Nephron (organoid): ENCODE results near the gene IL25.

Experiments used
- H3K27ac Mint-ChIP-seq, 3 experiments: 2 replicates each; pipeline ENCODE4 v1.8.0; 2020; ENCODE audit warnings: mixed read lengths in 3 of 3, mild to moderate bottlenecking in 2 of 3, moderate library complexity in 1 of 3
- H3K27me3 Mint-ChIP-seq: 2 replicates; pipeline ENCODE4 v1.8.0; 2021; ENCODE audit warnings: low read depth, mild to moderate bottlenecking, moderate library complexity, mixed read lengths
- H3K36me3 Mint-ChIP-seq: 2 replicates; pipeline ENCODE4 v1.8.0; 2020; ENCODE audit warnings: low read depth, mixed read lengths
- H3K4me1 Mint-ChIP-seq: 2 replicates; pipeline ENCODE4 v1.8.0; 2020; ENCODE audit warnings: mixed read lengths
- H3K4me3 Mint-ChIP-seq, 3 experiments: 2 replicates each; pipeline ENCODE4 v1.8.0; 2020; ENCODE audit warnings: mild to moderate bottlenecking in 3 of 3, mixed read lengths in 3 of 3, moderate library complexity in 2 of 3
- H3K9me3 Mint-ChIP-seq: 2 replicates; pipeline ENCODE4 v1.8.0; 2020; ENCODE audit warnings: mixed read lengths
- CTCF ChIP-seq, 3 experiments: fragments of 200-600 bp; sonication (generic); IDR thresholded peaks; one replicate each; pipeline ENCODE4 v1.5.0; 2021; ENCODE audit warnings: antibody characterized with exemption in 3 of 3; ENCODE audit not compliant: unreplicated experiment in 3 of 3

Gene IL25

GRCh38 chr14:23360496-23360895, 12.1 kb upstream of the IL25 start:
- Mint-ChIP-seq H3K4me1 (peaks cover 41% of the 10 kb centered on the region), H3K27me3 (no peaks in the 10 kb centered on the region), H3K36me3 (peaks cover 33% of the 10 kb centered on the region), H3K4me3 (no peak overlapping the region), H3K27ac (peak overlapping the region in 1 of 3 experiments; percentile 52), H3K9me3 (no peaks in the 10 kb centered on the region)
- no peak for TF ChIP-seq CTCF (IDR thresholded peaks at IDR 0.05; ENCODE audit: unreplicated experiment in 3 of 3)

GRCh38 chr14:23361320-23361719, 11.3 kb upstream of the IL25 start:
- Mint-ChIP-seq H3K4me3 (peak overlapping the region in 2 of 3 experiments; percentile 59 to 62), H3K9me3 (no peaks in the 10 kb centered on the region), H3K4me1 (peaks cover 41% of the 10 kb centered on the region), H3K36me3 (peaks cover 29% of the 10 kb centered on the region), H3K27ac (peak overlapping the region in 2 of 3 experiments; percentile 22 to 52), H3K27me3 (no peaks in the 10 kb centered on the region)
- no peak for TF ChIP-seq CTCF (IDR thresholded peaks at IDR 0.05; ENCODE audit: unreplicated experiment in 3 of 3)

GRCh38 chr14:23361763-23362162, 10.8 kb upstream of the IL25 start:
- peak overlapping the region in 2 of 3 experiments; percentile 59 to 71 for H3K4me3 Mint-ChIP-seq
- no peaks in the 10 kb centered on the region for H3K9me3 Mint-ChIP-seq
- H3K36me3 Mint-ChIP-seq: peaks cover 26% of the 10 kb centered on the region
- peak overlapping the region in 2 of 3 experiments; percentile 52 to 71 for H3K27ac Mint-ChIP-seq
- TF ChIP-seq CTCF (IDR thresholded peaks at IDR 0.05; ENCODE audit: unreplicated experiment in 3 of 3): no peak
- peaks cover 45% of the 10 kb centered on the region for H3K4me1 Mint-ChIP-seq
- H3K27me3 Mint-ChIP-seq: no peaks in the 10 kb centered on the region

GRCh38 chr14:23362200-23362599, 10.4 kb upstream of the IL25 start:
- no peak for TF ChIP-seq CTCF (IDR thresholded peaks at IDR 0.05; ENCODE audit: unreplicated experiment in 3 of 3)
- no peaks in the 10 kb centered on the region for H3K9me3 Mint-ChIP-seq
- H3K36me3 Mint-ChIP-seq: peaks cover 26% of the 10 kb centered on the region
- H3K27ac Mint-ChIP-seq: peak overlapping the region in 2 of 3 experiments; percentile 52 to 71
- peaks cover 49% of the 10 kb centered on the region for H3K4me1 Mint-ChIP-seq
- H3K4me3 Mint-ChIP-seq: peak overlapping the region in 2 of 3 experiments; percentile 50 to 71
- H3K27me3 Mint-ChIP-seq: no peaks in the 10 kb centered on the region

- no peak for TF ChIP-seq CTCF (IDR thresholded peaks at IDR 0.05; ENCODE audit: unreplicated experiment in 3 of 3)
- Mint-ChIP-seq H3K4me3 (peak overlapping the region; percentile 94 to 99 (median 96)), H3K27me3 (peaks cover 4% of the 10 kb centered on the region), H3K9me3 (no peaks in the 10 kb centered on the region), H3K27ac (peak overlapping the region; percentile 98 to 99 (median 98)), H3K36me3 (peaks cover 19% of the 10 kb centered on the region), H3K4me1 (peaks cover 44% of the 10 kb centered on the region)
These were observed 8.2 kb upstream of the IL25 start for GRCh38 chr14:23364164-23365035.
